ENCODE results near the gene NPAT. TPM values are rescaled to one million over a fixed set of nuclear protein-coding genes. Genes with fewer than 3 reads are reported as not detected.

Gene NPAT
- total RNA-seq, 4 donors from 2014 or later = 14.0 to 30.6 (median 14.6) TPM

- Histone ChIP-seq H3K36me3 (peaks cover 12% of the 10 kb centered on the region), H3K27me3 (no peaks in the 10 kb centered on the region), H3K9me3 (no peaks in the 10 kb centered on the region), H3K4me3 (peak overlapping the region; percentile 70), H3K4me1 (peaks cover 40% of the 10 kb centered on the region), H3K27ac (peak overlapping the region; percentile 96)
- 78% methylated on average over 4 of the region's 4 CpGs for WGBS
- TF ChIP-seq CTCF (IDR thresholded peaks at IDR 0.05) = no peak
- TF ChIP-seq POLR2A (IDR thresholded peaks at IDR 0.05) = no peak
- no peak for TF ChIP-seq POLR2AphosphoS5 (IDR thresholded peaks at IDR 0.05)
- TF ChIP-seq EP300 (IDR thresholded peaks at IDR 0.05) = no peak
- no peak for DNase-seq (ENCODE audit: low spot score in 2 of 2)
Measured at GRCh38 chr11:108224366-108224765, 1.9 kb upstream of the NPAT start.

GRCh38 chr11:108223348-108224149 is 1.1 kb upstream of the NPAT start:
- peak overlapping the region; percentile 70 for H3K4me3 ChIP-seq
- H3K9me3 ChIP-seq = no peaks in the 10 kb centered on the region
- H3K27me3 ChIP-seq = no peaks in the 10 kb centered on the region
- TF ChIP-seq POLR2A (IDR thresholded peaks at IDR 0.05) = no peak
- no peak for TF ChIP-seq POLR2AphosphoS5 (IDR thresholded peaks at IDR 0.05)
- TF ChIP-seq EP300 (IDR thresholded peaks at IDR 0.05) = no peak
- TF ChIP-seq CTCF (IDR thresholded peaks at IDR 0.05) = no peak
- no peak for DNase-seq (ENCODE audit: low spot score in 2 of 2)
- 12% methylated on average over 20 of the region's 20 CpGs for WGBS
- H3K36me3 ChIP-seq = peaks cover 5% of the 10 kb centered on the region
- peak overlapping the region; percentile 96 for H3K27ac ChIP-seq
- peaks cover 40% of the 10 kb centered on the region for H3K4me1 ChIP-seq

- TF ChIP-seq POLR2AphosphoS5 (IDR thresholded peaks at IDR 0.05) (peak in 1 of 3 donors; percentile 79), POLR2A (IDR thresholded peaks at IDR 0.05) (no peak)
- Histone ChIP-seq H3K27me3 (no peaks in the 10 kb centered on the region), H3K9me3 (no peaks in the 10 kb centered on the region), H3K4me3 (peak overlapping the region; percentile 70), H3K36me3 (no peaks in the 10 kb centered on the region), H3K27ac (peak overlapping the region; percentile 96), H3K4me1 (peaks cover 40% of the 10 kb centered on the region)
- WGBS = under 1% methylated on average over 27 of the region's 29 CpGs
- no peak for DNase-seq (ENCODE audit: low spot score in 2 of 2)
Measured at GRCh38 chr11:108221911-108222573, 396 bp downstream of the NPAT start.

- H3K4me3 ChIP-seq = peak overlapping the region; percentile 70
- H3K9me3 ChIP-seq = no peaks in the 10 kb centered on the region
- no peaks in the 10 kb centered on the region for H3K27me3 ChIP-seq
- H3K27ac ChIP-seq = peak overlapping the region; percentile 96
- no peak for DNase-seq (ENCODE audit: low spot score in 2 of 2)
- TF ChIP-seq EP300 (IDR thresholded peaks at IDR 0.05) (no peak), CTCF (IDR thresholded peaks at IDR 0.05) (no peak), POLR2A (IDR thresholded peaks at IDR 0.05) (no peak), POLR2AphosphoS5 (IDR thresholded peaks at IDR 0.05) (no peak)
- peaks cover 37% of the 10 kb centered on the region for H3K4me1 ChIP-seq
- H3K36me3 ChIP-seq = no peaks in the 10 kb centered on the region
- WGBS = under 1% methylated on average over 12 of the region's 12 CpGs
Measured at GRCh38 chr11:108221371-108221770, 1.1 kb downstream of the NPAT start.

GRCh38 chr11:108220721-108221336 is 1.6 kb downstream of the NPAT start:
- no peaks in the 10 kb centered on the region for H3K36me3 ChIP-seq
- H3K4me1 ChIP-seq = peaks cover 36% of the 10 kb centered on the region
- no peak overlapping the region for H3K27ac ChIP-seq
- H3K9me3 ChIP-seq = no peaks in the 10 kb centered on the region
- no peaks in the 10 kb centered on the region for H3K27me3 ChIP-seq
- no peak for DNase-seq (ENCODE audit: low spot score in 2 of 2)
- peak overlapping the region; percentile 70 for H3K4me3 ChIP-seq
- WGBS = 40% methylated on average over 5 of the region's 5 CpGs
- TF ChIP-seq EP300 (IDR thresholded peaks at IDR 0.05) = no peak
- no peak for TF ChIP-seq CTCF (IDR thresholded peaks at IDR 0.05)
- TF ChIP-seq POLR2A (IDR thresholded peaks at IDR 0.05) = no peak
- TF ChIP-seq POLR2AphosphoS5 (IDR thresholded peaks at IDR 0.05) = no peak

All from suprapubic skin (tissue), 4 donors.